Activated T-helper 1 cell treated with Interleukin-2 at 50 U/mL for 16 hours (primary cell): ENCODE results near the gene GYG2.
"Not testable (repeated sequence)": the region's sequence is repeated elsewhere in the genome, so short reads cannot be mapped to it uniquely, and the experiment has no call there.

Experiments used
- DNase-seq: peaks from one replicate; pipeline ENCODE4 v3.0.0-alpha.2; 2020; ENCODE audit warnings: low read depth

GYG2 gene

DNA sequence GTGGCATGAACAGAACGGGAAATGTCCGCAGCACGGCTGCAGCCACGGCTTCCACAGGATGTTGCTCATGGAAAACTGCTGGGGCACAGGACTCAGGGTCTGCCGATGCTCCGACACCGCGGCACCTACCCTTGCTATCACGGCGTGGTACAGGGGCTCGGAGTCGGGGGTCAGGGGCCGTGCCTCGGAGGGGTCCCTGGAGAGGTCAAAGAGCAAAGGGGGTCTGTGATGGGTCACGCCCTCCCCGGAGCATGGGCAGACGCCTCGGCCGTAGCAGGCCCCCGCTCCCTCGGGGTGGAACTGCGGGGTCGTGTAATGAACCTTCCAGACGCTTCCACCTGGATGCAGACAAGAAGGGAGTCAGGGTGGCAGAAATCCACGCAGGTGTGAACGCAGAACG, 78.6 kb downstream of the GYG2 start:
- no peak for DNase-seq

DNA sequence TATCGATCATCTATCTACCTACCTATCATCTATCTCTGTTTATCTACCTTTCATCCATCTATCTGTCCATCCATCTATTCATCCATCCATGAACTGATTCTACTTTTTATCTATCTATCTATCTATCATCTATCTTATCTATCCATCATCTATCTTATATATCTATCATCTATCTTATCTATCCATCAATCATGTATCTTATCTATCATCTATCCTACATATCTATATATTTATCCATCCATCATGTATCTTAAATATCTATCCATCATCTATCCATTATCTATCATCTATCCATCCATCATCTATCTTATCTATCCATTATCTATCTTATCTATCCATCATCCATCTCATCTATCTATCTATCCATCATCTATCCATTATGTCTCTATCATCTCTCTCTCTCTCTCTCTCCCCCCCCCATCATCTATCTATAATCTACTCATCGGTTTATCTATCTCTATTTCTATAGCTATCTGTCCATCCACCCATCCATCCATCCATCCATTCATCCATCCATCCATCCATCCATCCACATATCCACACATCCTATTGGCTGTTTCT, 79.5 kb downstream of the GYG2 start:
- DNase-seq: no peak

DNA sequence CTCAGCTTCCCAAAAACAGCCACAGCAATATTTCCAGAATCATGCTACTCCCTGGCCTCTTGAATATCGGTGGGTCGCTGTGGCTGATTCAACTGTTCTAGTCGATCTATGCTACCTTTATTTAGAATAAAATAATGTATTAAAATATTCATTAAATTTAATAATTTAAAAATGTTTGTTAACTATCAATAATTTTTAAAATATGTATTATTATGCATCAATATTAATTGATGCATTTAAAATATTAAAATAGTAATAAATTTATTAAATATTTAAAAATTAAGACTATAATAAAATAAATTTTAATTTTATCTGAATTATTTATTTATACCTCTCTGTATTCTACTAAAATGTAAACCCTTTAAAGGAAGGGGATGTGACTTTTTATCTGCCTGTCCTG, 81.4 kb downstream of the GYG2 start:
- no peak for DNase-seq

DNA sequence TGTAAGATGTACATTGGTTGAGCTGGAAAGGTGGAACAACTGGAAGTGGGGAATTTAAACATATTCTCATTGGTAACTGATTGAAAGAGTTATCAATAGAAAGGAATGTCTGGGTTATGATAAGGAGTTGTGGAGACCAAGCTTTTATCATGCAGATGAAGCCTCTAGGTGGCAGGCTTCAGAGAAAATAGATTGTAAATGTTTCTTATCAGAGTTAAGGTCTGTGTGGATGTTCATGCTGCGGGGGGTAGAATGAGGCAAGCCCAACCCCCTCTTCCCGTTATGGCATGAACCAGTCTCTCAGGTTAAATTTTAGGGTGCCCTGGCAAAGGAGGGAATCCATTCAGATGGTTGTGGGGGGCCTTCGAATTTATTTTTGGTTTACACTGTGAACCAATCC, 84.4 kb downstream of the GYG2 start:
- DNase-seq: no peak

DNA sequence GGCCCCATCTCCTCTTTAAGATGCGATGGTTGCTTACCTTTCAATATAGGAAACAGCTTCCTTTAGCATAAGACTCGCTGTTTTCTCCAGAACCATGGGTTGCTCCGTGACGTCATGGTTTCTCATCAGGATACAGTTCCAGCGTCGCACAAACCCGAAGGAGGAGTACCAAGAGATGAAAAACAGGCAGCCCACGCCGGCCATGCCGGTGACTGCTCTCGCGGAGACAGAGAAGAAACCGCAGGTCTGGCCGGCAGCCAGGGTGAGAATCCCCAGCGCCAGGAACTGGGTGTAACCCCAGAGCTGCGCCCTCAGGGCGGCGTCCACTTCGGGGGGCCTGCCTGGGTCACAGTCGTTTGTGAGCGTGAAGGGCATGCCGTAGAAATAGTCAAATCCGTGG, 89.0 kb downstream of the GYG2 start:
- DNase-seq: no peak

DNA sequence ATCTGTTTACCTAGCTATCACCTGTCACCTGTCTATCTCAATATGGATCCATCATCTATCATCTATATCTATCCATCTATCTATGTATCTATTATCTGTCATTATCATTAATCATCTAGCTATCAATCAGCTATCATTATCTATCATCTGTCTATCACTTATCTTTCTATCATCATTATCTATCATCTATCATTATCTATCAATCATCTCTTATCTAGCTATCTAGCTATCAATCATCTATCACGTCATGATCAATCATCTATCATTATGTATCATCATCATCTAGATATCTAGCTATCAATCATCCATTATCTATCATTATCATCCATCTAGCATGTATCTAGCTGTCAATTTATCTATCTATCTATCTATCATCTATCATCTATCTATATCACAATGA, 92.5 kb downstream of the GYG2 start:
- no peak for DNase-seq

DNA sequence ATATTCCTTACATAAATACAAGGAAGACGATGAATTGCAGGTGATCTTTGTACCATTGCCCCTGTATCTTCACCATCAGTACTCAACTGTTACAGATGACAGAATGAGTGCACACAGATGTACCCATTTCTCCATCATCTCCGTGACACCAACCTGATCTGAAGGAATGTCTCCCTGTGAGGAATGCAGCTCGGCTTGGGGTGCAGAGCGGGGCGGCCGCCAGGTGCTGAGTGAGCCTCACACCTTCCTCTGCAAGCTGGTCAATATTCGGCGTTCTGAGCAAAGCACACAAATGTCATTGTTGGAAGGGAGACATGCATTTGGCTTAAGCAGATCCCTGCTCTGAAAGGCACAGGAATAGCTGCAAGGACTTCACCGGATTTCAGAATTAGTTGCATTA, 93.0 kb downstream of the GYG2 start:
- no peak for DNase-seq

DNA sequence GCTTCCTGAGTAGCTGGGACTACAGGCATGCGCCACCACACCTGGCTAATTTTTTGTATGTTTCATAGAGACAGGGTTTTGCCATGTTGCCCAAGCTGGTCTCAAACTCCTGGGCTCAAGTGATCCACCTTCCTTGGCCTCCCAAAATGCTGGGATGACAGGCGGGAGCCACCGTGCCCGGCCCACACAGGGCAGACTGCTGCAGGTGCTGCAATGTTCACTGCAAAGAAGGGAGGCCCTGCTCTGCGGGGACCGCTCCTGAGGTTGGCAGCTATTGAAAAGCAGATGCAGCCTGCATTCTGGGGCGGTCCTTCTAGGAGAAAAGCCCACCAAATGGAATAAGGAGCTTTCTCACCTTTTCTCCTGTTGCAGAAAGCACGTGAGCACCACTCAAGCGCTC, 95.4 kb downstream of the GYG2 start:
- DNase-seq: no peak

DNA sequence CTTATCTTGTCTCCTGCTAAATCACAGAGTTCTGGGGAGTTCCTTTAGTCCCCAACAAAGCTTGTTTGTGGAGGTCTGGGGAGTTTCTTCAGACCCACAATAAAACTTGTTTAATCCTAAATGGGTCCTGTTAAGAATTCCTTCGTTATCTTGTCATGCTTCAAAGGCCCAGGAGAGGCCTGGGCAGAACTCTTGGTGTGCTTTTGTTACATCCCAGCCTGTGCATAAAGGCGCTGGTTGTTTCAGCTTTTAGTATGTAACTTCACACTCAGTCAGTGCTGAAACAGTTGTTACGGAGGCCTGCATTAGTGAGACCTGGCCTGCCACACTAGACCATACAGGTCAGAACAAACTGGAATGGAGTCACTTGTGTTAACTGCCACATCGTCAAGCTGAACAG, 97.5 kb downstream of the GYG2 start:
- DNase-seq: not testable (repeated sequence)

DNA sequence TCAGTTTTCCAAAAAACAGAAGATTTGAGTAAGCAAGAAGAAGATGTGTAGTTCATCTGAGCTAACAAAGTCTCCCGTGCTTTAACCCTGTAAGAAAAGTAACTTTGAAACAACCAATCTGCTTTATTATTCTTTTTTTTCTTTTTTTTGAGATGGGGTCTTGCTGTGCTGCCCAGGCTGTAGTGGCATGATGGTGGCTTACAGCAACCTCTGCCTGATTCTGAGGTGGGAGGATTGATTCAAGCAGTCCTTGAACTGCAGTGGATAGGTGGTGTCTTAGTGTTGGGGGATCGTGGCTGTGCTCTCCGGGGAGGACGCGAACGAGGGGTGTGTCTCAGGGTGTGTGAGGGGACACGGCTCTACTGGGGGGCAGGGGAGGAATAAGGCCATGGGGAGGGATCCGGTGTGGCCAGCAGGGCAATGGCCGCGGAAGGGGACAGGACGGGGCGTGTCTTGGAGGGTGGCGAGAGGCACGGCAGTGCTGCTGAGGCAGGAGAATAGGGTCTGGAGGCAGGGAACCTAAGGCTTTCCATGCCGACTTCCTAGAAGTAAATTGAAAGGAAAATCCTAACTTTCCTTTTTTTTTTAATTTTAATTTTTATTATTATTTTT, 98.0 kb downstream of the GYG2 start:
- DNase-seq: no peak

DNA sequence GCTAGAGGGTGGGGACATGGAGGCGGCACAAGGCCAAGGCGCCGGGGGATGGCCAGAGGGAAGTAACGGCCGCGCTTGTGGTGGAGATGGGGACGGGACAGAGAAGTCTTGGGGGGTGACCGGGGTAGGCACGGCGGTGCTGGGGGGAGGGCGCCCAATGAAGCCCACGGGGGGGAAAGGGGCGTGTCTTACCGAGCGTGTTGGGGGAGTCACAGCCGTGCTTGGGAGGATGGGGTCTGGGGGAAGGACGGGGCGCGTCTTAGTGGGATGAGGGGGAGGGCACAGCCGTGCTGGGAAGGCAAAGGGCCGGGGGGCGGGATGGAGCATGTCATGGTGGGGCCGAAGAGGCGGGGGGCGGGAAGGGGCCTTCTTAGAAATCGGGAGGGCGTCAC, 99.5 kb downstream of the GYG2 start:
- DNase-seq: no peak

DNA sequence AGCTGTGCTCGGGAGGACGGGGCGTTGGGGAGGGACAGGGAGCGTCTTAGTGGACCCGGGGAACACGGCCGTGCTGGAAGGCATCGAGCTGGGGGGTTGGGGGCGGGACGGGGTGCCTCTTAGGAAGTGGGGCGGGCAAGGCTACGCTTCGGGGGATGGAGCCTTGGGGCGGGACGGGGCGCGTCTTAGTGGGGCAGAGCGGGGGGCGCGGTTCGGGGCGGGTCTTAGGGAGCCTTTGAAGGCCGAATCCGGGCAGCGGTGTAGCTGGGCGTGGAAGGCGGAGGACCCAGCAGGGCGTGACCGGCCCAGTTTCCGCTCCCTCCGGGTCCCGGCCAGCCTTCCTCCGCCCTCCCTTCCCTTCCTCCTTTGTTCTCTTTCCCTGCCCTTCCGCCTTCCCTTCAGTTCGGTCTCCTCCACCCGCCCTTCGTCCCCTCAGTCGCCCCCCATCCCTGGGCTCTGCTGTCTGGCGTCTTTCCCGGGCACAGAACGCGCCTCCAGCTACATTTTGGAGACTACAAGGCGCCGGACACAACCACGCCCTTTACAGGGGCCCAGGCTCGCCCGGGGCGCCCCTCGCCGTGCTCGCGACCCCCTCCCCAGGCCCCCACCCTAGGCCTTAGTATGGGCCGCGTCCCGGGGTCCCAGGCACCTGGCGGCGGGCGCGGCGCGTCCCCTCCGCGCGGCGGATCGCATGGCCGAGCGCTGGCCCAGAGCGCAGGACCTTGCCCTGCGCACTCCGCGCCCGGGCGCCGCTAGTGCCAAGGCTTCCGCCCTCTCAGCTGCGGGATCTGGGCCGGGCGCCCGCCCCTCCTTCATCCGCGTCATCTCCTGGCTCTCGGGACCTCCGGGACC, 100.1 kb downstream of the GYG2 start, which contains the start of gene ARSD:
TSS of gene ARSD (minus strand) at position 757 of the 852 bp plus-strand sequence. CDS start at position 693, 64 bp downstream.
- peak; percentile 21 for DNase-seq

DNA sequence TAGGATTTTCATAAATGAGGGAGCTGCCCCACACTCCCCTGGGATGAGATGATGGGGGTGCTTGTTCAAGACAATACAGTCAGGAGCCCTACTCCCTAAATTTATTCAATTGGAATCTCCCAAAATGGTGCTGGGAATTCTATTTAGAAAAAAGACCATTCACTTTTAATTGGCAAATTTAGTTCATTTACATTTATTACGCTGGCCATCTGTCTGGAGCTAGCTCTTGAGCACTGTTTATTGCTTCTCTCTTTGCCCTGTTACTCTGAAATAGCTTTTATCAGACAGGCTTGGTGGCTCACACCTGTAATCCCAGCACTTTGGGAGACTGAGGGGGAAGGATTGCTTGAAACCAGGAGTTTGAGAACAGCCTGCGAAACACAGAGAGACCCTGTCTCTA, 102.4 kb downstream of the GYG2 start:
- no peak for DNase-seq

DNA sequence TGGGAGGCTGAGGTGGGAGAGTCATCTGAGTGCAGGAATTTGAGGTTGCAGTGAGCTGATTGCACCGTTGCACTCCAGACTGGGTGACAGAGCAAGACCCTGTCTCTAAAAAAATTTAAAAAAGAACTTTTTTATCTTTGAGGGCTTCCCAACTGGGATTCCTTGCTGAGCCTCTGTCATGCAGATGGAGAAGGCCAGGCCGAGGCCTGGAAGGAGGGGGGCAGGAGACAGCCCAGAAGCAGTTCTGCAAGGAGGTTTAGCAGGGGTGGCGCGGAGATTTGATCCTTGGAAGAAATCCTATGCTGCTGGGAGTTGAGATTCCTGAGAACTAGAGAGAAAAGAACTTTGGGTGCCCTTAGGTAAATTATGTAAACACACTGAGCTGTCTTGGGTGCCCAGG, 102.9 kb downstream of the GYG2 start:
- DNase-seq: no peak
